H9 (cell line): ENCODE results near the gene ZMAT3. TPM values are rescaled to one million over a fixed set of nuclear protein-coding genes. Genes with fewer than 3 reads are reported as not detected.
"Not testable (repeated sequence)": the region's sequence is repeated elsewhere in the genome, so short reads cannot be mapped to it uniquely, and the experiment has no call there.

Experiments used
- DNase-seq: peaks from one replicate; pipeline ENCODE4 v3.0.0-alpha.2; 2017
- H2AFZ ChIP-seq: one replicate; pipeline ENCODE4 v1.6.1; 2013; ENCODE audit warnings: mild to moderate bottlenecking, low read length, control low read depth, moderate library complexity
- H2AK5ac ChIP-seq: 2 replicates; pipeline ENCODE4 v1.6.1; 2013; ENCODE audit warnings: low read length, control low read depth, mixed read lengths; ENCODE audit not compliant: insufficient read length
- H2BK120ac ChIP-seq: one replicate; pipeline ENCODE4 v1.6.1; 2013; ENCODE audit warnings: low read depth, mild to moderate bottlenecking, low read length, control low read depth, inconsistent platforms; ENCODE audit not compliant: poor library complexity, severe bottlenecking
- H2BK12ac ChIP-seq: 2 replicates; pipeline ENCODE4 v1.6.1; 2013; ENCODE audit warnings: low read length, control low read depth, mixed read lengths, low read depth; ENCODE audit not compliant: insufficient read length
- H2BK15ac ChIP-seq: 2 replicates; pipeline ENCODE4 v1.6.1; 2013; ENCODE audit warnings: low read depth, low read length, control low read depth
- H2BK20ac ChIP-seq: one replicate; pipeline ENCODE4 v1.6.1; 2013; ENCODE audit warnings: low read depth, mild to moderate bottlenecking, low read length, control low read depth, inconsistent platforms; ENCODE audit not compliant: poor library complexity, severe bottlenecking
- H2BK5ac ChIP-seq: 2 replicates; pipeline ENCODE4 v1.6.1; 2013; ENCODE audit warnings: low read length, control low read depth, mixed read lengths; ENCODE audit not compliant: insufficient read length
- H3K14ac ChIP-seq: 2 replicates; pipeline ENCODE4 v1.6.1; 2013; ENCODE audit warnings: low read length, control low read depth; ENCODE audit not compliant: insufficient read depth
- H3K18ac ChIP-seq: 2 replicates; pipeline ENCODE4 v1.6.1; 2013; ENCODE audit warnings: low read depth, mild to moderate bottlenecking, mixed read lengths, low read length, control low read depth; ENCODE audit not compliant: insufficient read length
- H3K23ac ChIP-seq: 2 replicates; pipeline ENCODE4 v1.6.1; 2013; ENCODE audit warnings: low read length, control low read depth, mixed read lengths, low read depth; ENCODE audit not compliant: insufficient read length
- H3K23me2 ChIP-seq: 2 replicates; pipeline ENCODE4 v1.6.1; 2013; ENCODE audit warnings: low read depth, mild to moderate bottlenecking, mixed read lengths, low read length, control low read depth; ENCODE audit not compliant: insufficient read length, poor library complexity, severe bottlenecking
- H3K27ac ChIP-seq: 2 replicates; pipeline ENCODE4 v1.5.1; 2013; ENCODE audit warnings: low read length, control low read depth, mixed read lengths, low read depth; ENCODE audit not compliant: insufficient read length
- H3K27me3 ChIP-seq: 2 replicates; pipeline ENCODE4 v1.6.1; 2013; ENCODE audit warnings: low read length, control low read depth, inconsistent platforms; ENCODE audit not compliant: insufficient read depth
- H3K4ac ChIP-seq: 2 replicates; pipeline ENCODE4 v1.6.1; 2013; ENCODE audit warnings: low read depth, mild to moderate bottlenecking, control low read depth, inconsistent platforms, low read length, moderate library complexity
- H3K4me1 ChIP-seq: 2 replicates; pipeline ENCODE4 v1.6.1; 2013; ENCODE audit warnings: low read length, control low read depth, inconsistent platforms; ENCODE audit not compliant: insufficient read depth
- H3K4me2 ChIP-seq: 2 replicates; pipeline ENCODE4 v1.6.1; 2013; ENCODE audit warnings: low read length, control low read depth, mixed read lengths; ENCODE audit not compliant: insufficient read length, insufficient read depth
- H3K56ac ChIP-seq: 2 replicates; pipeline ENCODE4 v1.6.1; 2013; ENCODE audit warnings: low read depth, mild to moderate bottlenecking, mixed read lengths, low read length, control low read depth; ENCODE audit not compliant: insufficient read length
- H3K79me1 ChIP-seq: 2 replicates; pipeline ENCODE4 v1.6.1; 2013; ENCODE audit warnings: low read depth, mild to moderate bottlenecking, moderate library complexity, low read length, control low read depth, inconsistent platforms; ENCODE audit not compliant: insufficient read depth, poor library complexity, severe bottlenecking
- H3K79me2 ChIP-seq: 2 replicates; pipeline ENCODE4 v1.6.1; 2013; ENCODE audit warnings: low read length, control low read depth, inconsistent platforms; ENCODE audit not compliant: insufficient read depth
- H3K9ac ChIP-seq: 2 replicates; pipeline ENCODE4 v1.6.1; 2013; ENCODE audit warnings: low read length, control low read depth, mixed read lengths; ENCODE audit not compliant: insufficient read length; ENCODE audit errors: extremely low read depth
- H3K9me3 ChIP-seq: one replicate; pipeline ENCODE4 v1.6.1; 2013; ENCODE audit warnings: low read depth, low read length, inconsistent platforms; ENCODE audit not compliant: control insufficient read depth
- H3T11ph ChIP-seq: one replicate; pipeline ENCODE4 v1.6.1; 2013; ENCODE audit warnings: mild to moderate bottlenecking, low read length, control low read depth, inconsistent platforms
- H4K20me1 ChIP-seq: one replicate; pipeline ENCODE4 v1.6.1; 2013; ENCODE audit not compliant: control insufficient read depth, insufficient read length, insufficient read depth
- H4K5ac ChIP-seq: 2 replicates; pipeline ENCODE4 v1.6.1; 2013; ENCODE audit warnings: low read depth, mild to moderate bottlenecking, mixed read lengths, low read length, control low read depth; ENCODE audit not compliant: insufficient read length
- H4K8ac ChIP-seq: replicated peaks from 2 replicates; pipeline ENCODE4 v1.6.1; 2013; ENCODE audit warnings: low read length, control low read depth, mixed read lengths, low read depth; ENCODE audit not compliant: insufficient read length
- H4K91ac ChIP-seq: 2 replicates; pipeline ENCODE4 v1.6.1; 2013; ENCODE audit warnings: low read depth, mild to moderate bottlenecking, moderate library complexity, mixed read lengths, low read length, control low read depth; ENCODE audit not compliant: insufficient read length
- H3K27ac Mint-ChIP-seq, 3 experiments: 2 replicates in 2 of 3; 3 replicates in 1 of 3; pipeline ENCODE4 v1.8.0; 2020 to 2021; ENCODE audit warnings: mixed read lengths in 3 of 3, mild to moderate bottlenecking in 1 of 3, moderate library complexity in 1 of 3
- H3K27me3 Mint-ChIP-seq: 2 replicates; pipeline ENCODE4 v1.8.0; 2021; ENCODE audit warnings: low read depth, mild to moderate bottlenecking, moderate library complexity, mixed read lengths
- H3K36me3 Mint-ChIP-seq, 3 experiments: 2 replicates in 2 of 3; 3 replicates in 1 of 3; pipeline ENCODE4 v1.8.0; 2020 to 2021; ENCODE audit warnings: low read depth in 3 of 3, mixed read lengths in 3 of 3; ENCODE audit not compliant: insufficient read depth in 1 of 3
- H3K4me1 Mint-ChIP-seq, 2 experiments: 2 replicates each; pipeline ENCODE4 v1.8.0; 2020; ENCODE audit warnings: mixed read lengths in 2 of 2
- H3K4me3 Mint-ChIP-seq, 2 experiments: 2 replicates in 1 of 2; 3 replicates in 1 of 2; pipeline ENCODE4 v1.8.0; 2020 to 2021; ENCODE audit warnings: mild to moderate bottlenecking in 2 of 2, mixed read lengths in 2 of 2, moderate library complexity in 1 of 2
- H3K9me3 Mint-ChIP-seq, 2 experiments: 2 replicates in 1 of 2; 3 replicates in 1 of 2; pipeline ENCODE4 v1.8.0; 2020; ENCODE audit warnings: mild to moderate bottlenecking in 2 of 2, mixed read lengths in 2 of 2, moderate library complexity in 1 of 2
- CTCF ChIP-seq: fragments of 200-600 bp; sonication (generic); conservative IDR thresholded peaks from 3 replicates; pipeline ENCODE4 v1.8.0; 2021; ENCODE audit warnings: antibody characterized with exemption, mild to moderate bottlenecking
- WGBS: extraction: QIAGEN DNeasy Blood & Tissue Kit; methylation state at CpG from one replicate; pipeline ENCODE4 v1.1.7; 2013; ENCODE audit warnings: missing lambda C conversion rate, low lambda C conversion rate, mixed read lengths; ENCODE audit not compliant: insufficient read length; ENCODE audit errors: extremely low coverage; 5-methylcytosine and 5-hydroxymethylcytosine counted together
- total RNA-seq: library from RNA; stranded (reverse); gene quantifications from 2 replicates; pipeline ENCODE4 v1.2.1, GENCODE V29; 2021

The ZMAT3 gene
- total RNA-seq, 1 experiment from 2014 or later = 9.4 TPM

GRCh38 chr3:179035232-179035631 lies 36.4 kb downstream of the ZMAT3 start:
- no peaks in the 10 kb centered on the region for H3K9me3 ChIP-seq
- H2AFZ ChIP-seq = no peak overlapping the region
- no peak overlapping the region for H4K5ac ChIP-seq
- peaks cover 15 to 19% of the 10 kb centered on the region in 2 experiments for H3K9me3 Mint-ChIP-seq
- H2BK120ac ChIP-seq = no peak overlapping the region
- H4K20me1 ChIP-seq = no peaks in the 10 kb centered on the region
- no peak overlapping the region for H2BK20ac ChIP-seq
- H2BK15ac ChIP-seq = no peak overlapping the region
- no peaks in the 10 kb centered on the region for H3K27me3 ChIP-seq
- no peak overlapping the region for H3K23ac ChIP-seq
- H3K79me1 ChIP-seq = no peaks in the 10 kb centered on the region
- no peak overlapping the region for H3K56ac ChIP-seq
- H2BK12ac ChIP-seq = no peak overlapping the region
- H3K23me2 ChIP-seq = no peaks in the 10 kb centered on the region
- H4K8ac ChIP-seq = no peak overlapping the region
- H3K36me3 Mint-ChIP-seq = peaks cover 8 to 32% (median 10%) of the 10 kb centered on the region in 3 experiments; a peak in 6 of 7 replicates
- TF ChIP-seq CTCF = no peak
- H3T11ph ChIP-seq = no peak overlapping the region
- WGBS = 100% methylated on average over 1 of the region's 3 CpGs
- DNase-seq = no peak
- H3K18ac ChIP-seq = no peak overlapping the region
- peaks cover 3 to 12% of the 10 kb centered on the region in 2 experiments; a peak in 3 of 4 replicates for H3K4me1 Mint-ChIP-seq
- H3K9ac ChIP-seq = no peak overlapping the region
- H3K79me2 ChIP-seq = no peaks in the 10 kb centered on the region; the same call in 1 of the 2 replicates
- no peak overlapping the region for H3K27ac Mint-ChIP-seq
- H3K4me3 Mint-ChIP-seq = no peak overlapping the region
- H3K4me1 ChIP-seq = no peaks in the 10 kb centered on the region
- H3K27me3 Mint-ChIP-seq = no peaks in the 10 kb centered on the region
- H3K4ac ChIP-seq = no peak overlapping the region
- no peak overlapping the region for H4K91ac ChIP-seq
- no peak overlapping the region for H3K14ac ChIP-seq
- no peak overlapping the region for H3K27ac ChIP-seq
- H2BK5ac ChIP-seq = no peak overlapping the region
- no peak overlapping the region for H3K4me2 ChIP-seq
- no peak overlapping the region for H2AK5ac ChIP-seq

DNA sequence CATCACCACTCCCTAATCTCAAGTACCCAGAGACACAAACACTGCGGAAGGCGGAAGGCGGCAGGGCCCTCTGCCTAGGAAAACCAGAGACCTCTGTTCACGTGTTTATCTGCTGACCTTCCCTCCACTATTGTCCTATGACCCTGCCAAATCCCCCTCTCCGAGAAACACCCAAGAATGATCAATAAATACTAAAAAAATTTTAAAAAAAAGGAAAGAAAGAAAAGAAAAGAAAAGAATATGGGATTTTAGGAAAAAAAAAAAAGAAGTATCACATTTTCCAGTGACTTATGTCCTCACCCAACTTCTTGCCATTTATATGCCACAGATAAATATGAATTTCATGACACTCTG lies 38.3 kb downstream of the ZMAT3 start:
- H3K27me3 ChIP-seq, H3K27ac ChIP-seq, H3K4me1 ChIP-seq, H3K79me2 ChIP-seq, H2BK5ac ChIP-seq, H4K91ac ChIP-seq, H3K4me3 Mint-ChIP-seq, H2BK15ac ChIP-seq, H2AK5ac ChIP-seq, H3K23ac ChIP-seq, H2BK20ac ChIP-seq, H3K23me2 ChIP-seq, H2BK120ac ChIP-seq, H4K20me1 ChIP-seq, H3K56ac ChIP-seq, H3K79me1 ChIP-seq, H3K9me3 ChIP-seq, DNase-seq, H4K5ac ChIP-seq, H3K4me2 ChIP-seq, H2AFZ ChIP-seq, H3T11ph ChIP-seq, H3K14ac ChIP-seq, H3K27ac Mint-ChIP-seq, H3K9ac ChIP-seq, H3K27me3 Mint-ChIP-seq, H3K18ac ChIP-seq, H2BK12ac ChIP-seq, H4K8ac ChIP-seq, H3K4ac ChIP-seq: not testable (repeated sequence)
- peaks cover 8 to 26% (median 10%) of the 10 kb centered on the region in 3 experiments; a peak in 6 of 7 replicates for H3K36me3 Mint-ChIP-seq
- WGBS = no CpG with 5 or more reads among the region's 5 CpGs
- H3K4me1 Mint-ChIP-seq = peaks cover 3 to 12% of the 10 kb centered on the region in 2 experiments; a peak in 3 of 4 replicates
- peaks cover 15 to 16% of the 10 kb centered on the region in 2 experiments for H3K9me3 Mint-ChIP-seq
